T-helper 17 cell (primary cell): Measurements from ENCODE around the gene ZDHHC11. TPM values are rescaled to one million over a fixed set of nuclear protein-coding genes. Genes with fewer than 3 reads are reported as not detected.
"Not testable (repeated sequence)": the region's sequence is repeated elsewhere in the genome, so short reads cannot be mapped to it uniquely, and the experiment has no call there.

Source experiments
- ATAC-seq: fragments of 150-1000 bp; cut with Tn5 transposase; 2 replicates; pipeline ENCODE4 v1.10.0; 2021; ENCODE audit warnings: mild to moderate bottlenecking, moderate library complexity
- DNase-seq, 3 donors: peaks; one replicate each; pipeline versions ENCODE4 v3.0.0 to v3.0.0-alpha.2; 2020 to 2021
- H3K9me3 ChIP-seq: one replicate; pipeline ENCODE4 v1.7.0; 2013; ENCODE audit warnings: low read length, mild to moderate bottlenecking; ENCODE audit not compliant: control insufficient read depth, poor library complexity, severe bottlenecking
- H3K27ac Mint-ChIP-seq: one replicate; pipeline ENCODE4 v1.8.0; 2022; ENCODE audit warnings: mild to moderate bottlenecking, moderate library complexity, mixed read lengths
- H3K27me3 Mint-ChIP-seq: one replicate; pipeline ENCODE4 v1.8.0; 2022; ENCODE audit warnings: mixed read lengths
- H3K36me3 Mint-ChIP-seq: one replicate; pipeline ENCODE4 v1.8.0; 2022; ENCODE audit warnings: low read depth, mixed read lengths
- H3K4me1 Mint-ChIP-seq: one replicate; pipeline ENCODE4 v1.8.0; 2022; ENCODE audit warnings: mild to moderate bottlenecking, mixed read lengths
- H3K4me3 Mint-ChIP-seq: one replicate; pipeline ENCODE4 v1.8.0; 2022; ENCODE audit warnings: mild to moderate bottlenecking, moderate library complexity, mixed read lengths
- total RNA-seq, 4 donors: library from RNA in 2 of 4; stranded (reverse) in 2 of 4; gene quantifications; one replicate each; pipeline ENCODE4 v1.2.3 and lab custom pipeline; 2022 to 2026

Gene ZDHHC11
- total RNA-seq, 2 donors from 2014 or later: 27.7 to 37.1 TPM

DNA sequence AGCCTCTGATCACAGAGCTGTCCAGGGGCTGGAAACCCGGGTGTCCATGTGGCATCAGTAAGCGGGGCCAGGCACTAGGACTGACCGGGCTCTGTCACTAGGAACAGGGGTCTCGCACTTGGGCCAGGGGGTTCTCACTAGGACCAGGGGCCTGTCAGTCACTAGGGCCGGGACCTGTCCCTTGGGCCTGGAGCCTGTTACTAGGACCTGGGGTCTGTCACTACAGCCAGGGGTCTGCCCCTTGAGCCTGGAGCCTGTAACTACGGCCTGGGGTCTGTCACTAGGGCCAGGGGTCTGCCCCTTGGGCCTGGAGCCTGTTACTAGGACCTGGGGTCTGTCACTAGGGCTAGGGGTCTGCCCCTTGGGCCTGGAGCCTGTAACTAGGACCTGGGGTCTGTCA is 76.5 kb downstream of the ZDHHC11 start:
- H3K27ac Mint-ChIP-seq, H3K36me3 Mint-ChIP-seq, H3K9me3 ChIP-seq, DNase-seq, H3K27me3 Mint-ChIP-seq, H3K4me3 Mint-ChIP-seq, H3K4me1 Mint-ChIP-seq, ATAC-seq: not testable (repeated sequence)

DNA sequence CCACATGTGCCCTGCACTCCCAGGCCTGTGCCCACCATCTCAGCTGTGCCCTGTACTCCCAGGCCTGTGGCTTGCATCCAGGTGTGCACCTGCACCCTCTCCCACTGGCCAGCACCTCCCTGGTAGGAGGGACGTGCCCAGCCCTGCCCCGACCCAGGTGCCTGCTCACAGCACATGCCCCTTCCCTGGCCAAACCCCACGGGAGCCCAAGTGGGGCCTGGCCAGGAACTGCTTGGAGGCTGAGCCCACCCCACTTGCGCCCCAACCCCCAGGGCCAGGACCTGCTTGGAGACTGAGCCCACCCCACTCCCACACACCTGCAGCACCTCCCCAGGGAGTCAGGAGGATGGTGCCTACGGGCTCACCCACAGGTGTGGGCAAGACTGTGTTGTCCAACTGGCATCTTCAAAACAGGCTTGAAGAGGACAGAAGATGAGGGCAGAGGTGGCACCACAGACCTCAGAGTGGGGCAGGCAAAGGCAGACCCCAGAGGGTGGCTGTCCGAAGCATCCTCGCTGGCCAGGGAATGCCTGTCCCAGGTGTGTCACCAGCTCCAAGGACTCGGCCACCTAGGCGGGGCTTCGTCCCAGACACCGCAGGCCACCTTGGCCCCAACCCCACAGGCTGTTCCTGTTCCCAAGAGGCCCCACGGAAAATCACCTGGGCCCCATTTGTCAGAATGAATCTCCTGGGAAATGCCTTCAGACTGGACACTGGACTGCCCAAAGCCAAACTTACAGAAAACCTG is 77.1 kb downstream of the ZDHHC11 start:
- H3K9me3 ChIP-seq: no peaks in the 10 kb centered on the region
- Mint-ChIP-seq H3K27ac (no peak overlapping the region), H3K4me1 (peaks cover 2% of the 10 kb centered on the region), H3K4me3 (no peak overlapping the region), H3K27me3 (no peaks in the 10 kb centered on the region), H3K36me3 (peaks cover 2% of the 10 kb centered on the region)
- no peak for DNase-seq
- no peak for ATAC-seq

DNA sequence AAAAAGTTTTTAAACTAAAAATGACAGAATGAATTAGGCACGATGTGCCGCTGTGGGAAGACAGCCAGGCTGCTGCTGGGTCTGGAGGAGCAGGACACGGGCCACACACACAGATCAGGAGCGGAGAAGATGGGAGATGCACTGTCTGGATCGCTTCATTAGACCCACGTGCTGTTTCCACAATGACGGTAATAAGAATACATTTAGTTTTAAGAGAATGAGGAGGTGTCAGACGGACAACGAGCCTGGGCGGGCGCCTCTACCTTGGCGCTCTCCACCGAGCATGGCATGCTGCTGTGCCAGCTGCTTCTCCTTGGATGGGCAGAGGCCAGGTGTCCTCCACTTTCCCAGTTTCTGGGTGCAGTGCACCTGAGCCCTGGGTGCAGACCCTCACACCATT is 77.9 kb downstream of the ZDHHC11 start:
- H3K9me3 ChIP-seq, H3K27me3 Mint-ChIP-seq, H3K36me3 Mint-ChIP-seq, ATAC-seq, H3K4me3 Mint-ChIP-seq, DNase-seq, H3K4me1 Mint-ChIP-seq, H3K27ac Mint-ChIP-seq: not testable (repeated sequence)

- H3K4me3 Mint-ChIP-seq, H3K27ac Mint-ChIP-seq, H3K27me3 Mint-ChIP-seq, DNase-seq, H3K4me1 Mint-ChIP-seq, H3K36me3 Mint-ChIP-seq, ATAC-seq, H3K9me3 ChIP-seq: not testable (repeated sequence)
These were observed 78.3 kb downstream of the ZDHHC11 start for GRCh38 chr5:772547-772890.

- not testable (repeated sequence) for H3K36me3 Mint-ChIP-seq, ATAC-seq, H3K27me3 Mint-ChIP-seq, H3K4me1 Mint-ChIP-seq, DNase-seq, H3K9me3 ChIP-seq, H3K4me3 Mint-ChIP-seq, H3K27ac Mint-ChIP-seq
These were observed 78.8 kb downstream of the ZDHHC11 start for GRCh38 chr5:771841-772546.

- not testable (repeated sequence) for H3K27me3 Mint-ChIP-seq, DNase-seq, H3K27ac Mint-ChIP-seq, H3K9me3 ChIP-seq, H3K4me1 Mint-ChIP-seq, ATAC-seq, H3K36me3 Mint-ChIP-seq, H3K4me3 Mint-ChIP-seq
These were observed 79.6 kb downstream of the ZDHHC11 start for GRCh38 chr5:771087-771781.

- not testable (repeated sequence) for H3K27me3 Mint-ChIP-seq, H3K9me3 ChIP-seq, H3K4me3 Mint-ChIP-seq, H3K27ac Mint-ChIP-seq, H3K4me1 Mint-ChIP-seq, DNase-seq, H3K36me3 Mint-ChIP-seq
- peak; percentile 20 for ATAC-seq
These were observed 80.2 kb downstream of the ZDHHC11 start for GRCh38 chr5:770585-770984.

DNA sequence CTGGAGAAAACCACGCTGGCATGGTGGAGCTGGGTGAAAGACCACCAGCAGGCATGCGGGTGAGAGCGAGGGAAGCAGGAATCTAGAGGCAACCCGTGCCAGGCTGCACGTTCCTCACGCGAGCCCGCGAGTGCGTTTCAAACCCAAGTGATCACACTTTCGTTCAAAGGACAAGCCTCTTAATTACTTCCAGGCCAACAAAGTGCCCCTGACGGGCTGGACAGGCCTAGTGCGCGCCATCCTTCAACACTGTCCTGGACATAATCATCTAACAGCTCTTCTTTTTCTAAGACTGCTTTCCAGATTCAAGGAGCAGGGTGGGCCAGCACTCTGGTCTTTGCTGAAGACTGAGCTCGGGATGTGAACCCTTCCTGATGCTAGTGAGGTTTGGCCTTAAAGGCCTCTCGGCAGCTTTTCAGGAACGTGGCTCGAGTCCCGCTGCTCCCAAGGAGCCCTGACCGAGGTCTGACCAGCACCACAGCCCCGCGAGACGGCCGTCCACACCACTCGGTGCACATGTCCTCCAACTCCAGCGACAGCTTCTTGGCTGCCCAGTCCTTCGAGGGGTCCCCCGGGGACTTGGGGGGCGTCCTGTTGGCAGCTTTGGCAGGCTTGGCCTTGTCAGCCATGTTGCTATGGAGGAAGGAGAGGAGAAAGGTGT is 81.2 kb downstream of the ZDHHC11 start:
- H3K9me3 ChIP-seq, ATAC-seq, H3K4me3 Mint-ChIP-seq, H3K27ac Mint-ChIP-seq, H3K27me3 Mint-ChIP-seq, H3K36me3 Mint-ChIP-seq, DNase-seq, H3K4me1 Mint-ChIP-seq: not testable (repeated sequence)

GRCh38 chr5:766666-767431 is 83.9 kb downstream of the ZDHHC11 start:
- no peak overlapping the region for H3K4me3 Mint-ChIP-seq
- no peaks in the 10 kb centered on the region for H3K27me3 Mint-ChIP-seq
- DNase-seq (no peak), ATAC-seq (no peak)
- no peak overlapping the region for H3K27ac Mint-ChIP-seq
- peaks cover 2% of the 10 kb centered on the region for H3K4me1 Mint-ChIP-seq
- no peaks in the 10 kb centered on the region for H3K9me3 ChIP-seq
- no peaks in the 10 kb centered on the region for H3K36me3 Mint-ChIP-seq

- no peak overlapping the region for H3K4me3 Mint-ChIP-seq
- no peaks in the 10 kb centered on the region for H3K4me1 Mint-ChIP-seq
- H3K36me3 Mint-ChIP-seq: no peaks in the 10 kb centered on the region
- ATAC-seq (no peak), DNase-seq (no peak)
- no peak overlapping the region for H3K27ac Mint-ChIP-seq
- H3K9me3 ChIP-seq: no peaks in the 10 kb centered on the region
- no peaks in the 10 kb centered on the region for H3K27me3 Mint-ChIP-seq
These were observed 84.7 kb downstream of the ZDHHC11 start for GRCh38 chr5:765948-766631.

- ATAC-seq (no peak), DNase-seq (no peak)
- no peaks in the 10 kb centered on the region for H3K27me3 Mint-ChIP-seq
These were observed 86.6 kb downstream of the ZDHHC11 start for GRCh38 chr5:763998-764781.

DNA sequence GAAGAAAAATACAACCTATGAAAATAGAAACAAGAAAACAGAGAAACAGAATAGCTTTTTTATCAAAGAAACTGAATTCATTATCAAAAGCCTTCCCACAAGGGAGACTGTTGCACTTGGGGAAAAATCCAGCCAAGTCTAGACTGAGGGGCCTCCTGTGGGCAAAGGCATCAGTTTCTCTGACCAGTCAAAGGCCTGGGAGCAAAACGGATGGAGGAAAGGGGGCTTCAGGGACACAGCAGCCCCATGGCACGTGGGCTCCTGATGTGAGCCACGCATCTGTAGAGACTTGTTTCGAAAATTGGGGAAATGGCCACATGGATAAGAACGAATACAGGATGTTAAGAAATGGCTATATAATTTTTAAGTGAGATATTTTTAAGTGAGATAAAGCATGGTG is 87.4 kb downstream of the ZDHHC11 start:
- Mint-ChIP-seq H3K4me3 (no peak overlapping the region), H3K27me3 (no peaks in the 10 kb centered on the region), H3K36me3 (no peaks in the 10 kb centered on the region), H3K27ac (peak overlapping the region; percentile 89), H3K4me1 (peaks cover 12% of the 10 kb centered on the region)
- no peaks in the 10 kb centered on the region for H3K9me3 ChIP-seq
- no peak for ATAC-seq
- no peak for DNase-seq

More at GRCh38 chr5:763998-764781, 86.6 kb downstream of the ZDHHC11 start:
- Mint-ChIP-seq H3K4me3 (no peak overlapping the region), H3K36me3 (no peaks in the 10 kb centered on the region), H3K27ac (peak overlapping the region; percentile 89), H3K4me1 (peaks cover 6% of the 10 kb centered on the region)
- H3K9me3 ChIP-seq: no peaks in the 10 kb centered on the region
